PFSK-1 (cell line): ENCODE data around the gene DMGDH.

ENCODE experiments used
- POLR2AphosphoS5 ChIP-seq: IDR thresholded peaks from 2 replicates; pipeline ENCODE4 v1.6.1; 2012; ENCODE audit warnings: low read depth, mild to moderate bottlenecking, control low read depth, low read length, moderate library complexity
- REST ChIP-seq, 2 experiments: IDR thresholded peaks; 2 replicates each; pipeline versions ENCODE4 v1.6.1 to v1.8.0; 2011 to 2012; ENCODE audit warnings: low read depth in 2 of 2, low read length in 2 of 2, control low read depth in 1 of 2, inconsistent platforms in 1 of 2, mild to moderate bottlenecking in 1 of 2, moderate library complexity in 1 of 2; ENCODE audit not compliant: insufficient read depth in 1 of 2
- TAF1 ChIP-seq: IDR thresholded peaks from 2 replicates; pipeline ENCODE4 v1.6.1; 2012; ENCODE audit warnings: low read length, control low read depth, borderline replicate concordance; ENCODE audit not compliant: insufficient read depth

DNA sequence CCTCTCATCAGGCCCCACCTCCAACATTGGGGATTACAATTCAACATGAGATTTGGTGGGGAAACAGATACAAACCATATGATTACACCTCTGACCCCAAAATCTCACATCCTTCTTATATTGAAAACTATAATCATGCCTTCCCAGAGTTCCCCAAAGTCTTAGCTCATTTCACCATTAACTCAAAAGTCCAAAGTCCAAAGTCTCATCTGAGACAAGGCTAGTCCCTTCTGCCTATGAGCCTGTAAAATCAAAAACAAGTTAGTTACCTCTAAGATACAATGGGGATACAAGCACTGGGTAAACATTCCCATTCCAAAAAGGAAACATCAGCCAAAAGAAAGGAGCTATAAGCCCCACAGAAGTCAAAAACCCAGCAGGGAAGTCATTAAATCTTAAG, 57.6 kb downstream of the DMGDH start:
- no peak for TF ChIP-seq TAF1
- no peak for TF ChIP-seq POLR2AphosphoS5
- TF ChIP-seq REST (IDR thresholded peaks at IDR 0.05; ENCODE audit: insufficient read depth in 1 of 2, low read depth in 2 of 2, low read length in 2 of 2) = no peak
